IPS DF 6.9 (cell line): ENCODE data around the gene PREX1.
"Not testable (repeated sequence)": the region's sequence is repeated elsewhere in the genome, so short reads cannot be mapped to it uniquely, and the experiment has no call there.

Experiments
- DNase-seq: peaks from one replicate; pipeline ENCODE4 v3.0.0-alpha.2; 2013; ENCODE audit warnings: low read depth, low spot score
- H3K27ac ChIP-seq: one replicate; pipeline ENCODE4 v1.5.1; 2013; ENCODE audit warnings: low read length, control low read depth
- H3K27me3 ChIP-seq: 2 replicates; pipeline ENCODE4 v1.6.1; 2013; ENCODE audit warnings: mild to moderate bottlenecking, low read length; ENCODE audit not compliant: control insufficient read depth, insufficient read depth
- H3K36me3 ChIP-seq: 2 replicates; pipeline ENCODE4 v1.6.1; 2013; ENCODE audit warnings: low read length; ENCODE audit not compliant: control insufficient read depth, insufficient read depth
- H3K4me1 ChIP-seq: 2 replicates; pipeline ENCODE4 v1.6.1; 2013; ENCODE audit warnings: low read length; ENCODE audit not compliant: control insufficient read depth, insufficient read depth
- H3K4me3 ChIP-seq: 2 replicates; pipeline ENCODE4 v1.5.1; 2013; ENCODE audit warnings: mild to moderate bottlenecking, low read length
- H3K9me3 ChIP-seq: 2 replicates; pipeline ENCODE4 v1.6.1; 2013; ENCODE audit warnings: low read length, inconsistent platforms; ENCODE audit not compliant: control insufficient read depth, insufficient read depth
- WGBS: extraction: QIAGEN DNeasy Blood & Tissue Kit; methylation state at CpG from one replicate; pipeline ENCODE4 v1.1.7; 2013; ENCODE audit warnings: mixed read lengths, missing lambda C conversion rate; ENCODE audit not compliant: insufficient read length, insufficient coverage; 5-methylcytosine and 5-hydroxymethylcytosine counted together

The PREX1 gene

GRCh38 chr20:48847498-48848205 is 19.9 kb upstream of the PREX1 start:
- H3K36me3 ChIP-seq: no peaks in the 10 kb centered on the region
- WGBS: no CpG with 5 or more reads among the region's 5 CpGs
- no peaks in the 10 kb centered on the region for H3K9me3 ChIP-seq
- no peak for DNase-seq
- H3K27me3 ChIP-seq: no peaks in the 10 kb centered on the region
- H3K27ac ChIP-seq: no peak overlapping the region
- no peaks in the 10 kb centered on the region; the same call in 1 of the 2 replicates for H3K4me1 ChIP-seq
- H3K4me3 ChIP-seq: no peak overlapping the region

GRCh38 chr20:48846516-48847492 is 19.0 kb upstream of the PREX1 start:
- H3K4me1 ChIP-seq: no peaks in the 10 kb centered on the region; the same call in 1 of the 2 replicates

GRCh38 chr20:48845721-48846306 is 18.0 kb upstream of the PREX1 start:
- no peaks in the 10 kb centered on the region; the same call in 1 of the 2 replicates for H3K4me1 ChIP-seq

More at GRCh38 chr20:48846516-48847492, 19.0 kb upstream of the PREX1 start:
- DNase-seq: no peak
- H3K9me3 ChIP-seq: no peaks in the 10 kb centered on the region
- no peak overlapping the region for H3K27ac ChIP-seq
- H3K4me3 ChIP-seq: no peak overlapping the region
- H3K36me3 ChIP-seq: no peaks in the 10 kb centered on the region
- no CpG with 5 or more reads among the region's 12 CpGs for WGBS
- no peaks in the 10 kb centered on the region for H3K27me3 ChIP-seq

GRCh38 chr20:48844996-48845395 is 17.2 kb upstream of the PREX1 start:
- DNase-seq: no peak
- H3K4me3 ChIP-seq: no peak overlapping the region
- no peak overlapping the region for H3K27ac ChIP-seq
- no CpG with 5 or more reads among the region's 4 CpGs for WGBS
- H3K36me3 ChIP-seq: no peaks in the 10 kb centered on the region
- H3K27me3 ChIP-seq: no peaks in the 10 kb centered on the region
- no peaks in the 10 kb centered on the region for H3K9me3 ChIP-seq
- H3K4me1 ChIP-seq: no peaks in the 10 kb centered on the region; the same call in 1 of the 2 replicates

More at GRCh38 chr20:48845721-48846306, 18.0 kb upstream of the PREX1 start:
- no peaks in the 10 kb centered on the region for H3K9me3 ChIP-seq
- H3K36me3 ChIP-seq: no peaks in the 10 kb centered on the region
- WGBS: no CpG with 5 or more reads among the region's 7 CpGs
- H3K27me3 ChIP-seq: no peaks in the 10 kb centered on the region
- no peak overlapping the region for H3K27ac ChIP-seq
- no peak for DNase-seq
- H3K4me3 ChIP-seq: no peak overlapping the region

- not testable (repeated sequence) for H3K27ac ChIP-seq, H3K27me3 ChIP-seq, H3K4me1 ChIP-seq, H3K36me3 ChIP-seq, H3K9me3 ChIP-seq, H3K4me3 ChIP-seq, DNase-seq
- WGBS: no CpG with 5 or more reads among the region's 2 CpGs
Observed at GRCh38 chr20:48843896-48844295, 16.1 kb upstream of the PREX1 start.

- Histone ChIP-seq H3K9me3 (no peaks in the 10 kb centered on the region), H3K27me3 (no peaks in the 10 kb centered on the region), H3K27ac (no peak overlapping the region), H3K4me3 (no peak overlapping the region), H3K36me3 (no peaks in the 10 kb centered on the region), H3K4me1 (no peaks in the 10 kb centered on the region; the same call in 1 of the 2 replicates)
- no CpG with 5 or more reads among the region's 6 CpGs for WGBS
- no peak for DNase-seq
Observed at GRCh38 chr20:48843057-48843806, 15.4 kb upstream of the PREX1 start.

- no peaks in the 10 kb centered on the region for H3K27me3 ChIP-seq
- DNase-seq: no peak
- H3K27ac ChIP-seq: no peak overlapping the region
- H3K9me3 ChIP-seq: no peaks in the 10 kb centered on the region
- H3K4me1 ChIP-seq: no peaks in the 10 kb centered on the region; the same call in 1 of the 2 replicates
- H3K36me3 ChIP-seq: no peaks in the 10 kb centered on the region
- H3K4me3 ChIP-seq: no peak overlapping the region
- WGBS: no CpG with 5 or more reads among the region's 4 CpGs
Observed at GRCh38 chr20:48841875-48842529, 14.2 kb upstream of the PREX1 start.

GRCh38 chr20:48841196-48841874 is 13.5 kb upstream of the PREX1 start:
- Histone ChIP-seq H3K36me3 (no peaks in the 10 kb centered on the region), H3K27me3 (no peaks in the 10 kb centered on the region), H3K9me3 (no peaks in the 10 kb centered on the region), H3K4me1 (no peaks in the 10 kb centered on the region; the same call in 1 of the 2 replicates), H3K27ac (no peak overlapping the region), H3K4me3 (no peak overlapping the region)
- DNase-seq: no peak
- WGBS: no CpG with 5 or more reads among the region's 7 CpGs

- Histone ChIP-seq H3K27me3 (no peaks in the 10 kb centered on the region), H3K36me3 (no peaks in the 10 kb centered on the region), H3K4me1 (no peaks in the 10 kb centered on the region), H3K4me3 (no peak overlapping the region), H3K9me3 (no peaks in the 10 kb centered on the region), H3K27ac (no peak overlapping the region)
- WGBS: no CpG with 5 or more reads among the region's 11 CpGs
- DNase-seq: no peak
Observed at GRCh38 chr20:48839154-48839917, 11.5 kb upstream of the PREX1 start.
